ENCODE data around the gene POU5F1. TPM values are rescaled to one million over a fixed set of nuclear protein-coding genes. Genes with fewer than 3 reads are reported as not detected.
A peak's percentile ranks its signal among the peaks of the same experiment; 100 is the strongest.

POU5F1 gene
- total and polyA plus RNA-seq, 2 donors from 2014 or later: 7.9 to 19.9 TPM

DNA sequence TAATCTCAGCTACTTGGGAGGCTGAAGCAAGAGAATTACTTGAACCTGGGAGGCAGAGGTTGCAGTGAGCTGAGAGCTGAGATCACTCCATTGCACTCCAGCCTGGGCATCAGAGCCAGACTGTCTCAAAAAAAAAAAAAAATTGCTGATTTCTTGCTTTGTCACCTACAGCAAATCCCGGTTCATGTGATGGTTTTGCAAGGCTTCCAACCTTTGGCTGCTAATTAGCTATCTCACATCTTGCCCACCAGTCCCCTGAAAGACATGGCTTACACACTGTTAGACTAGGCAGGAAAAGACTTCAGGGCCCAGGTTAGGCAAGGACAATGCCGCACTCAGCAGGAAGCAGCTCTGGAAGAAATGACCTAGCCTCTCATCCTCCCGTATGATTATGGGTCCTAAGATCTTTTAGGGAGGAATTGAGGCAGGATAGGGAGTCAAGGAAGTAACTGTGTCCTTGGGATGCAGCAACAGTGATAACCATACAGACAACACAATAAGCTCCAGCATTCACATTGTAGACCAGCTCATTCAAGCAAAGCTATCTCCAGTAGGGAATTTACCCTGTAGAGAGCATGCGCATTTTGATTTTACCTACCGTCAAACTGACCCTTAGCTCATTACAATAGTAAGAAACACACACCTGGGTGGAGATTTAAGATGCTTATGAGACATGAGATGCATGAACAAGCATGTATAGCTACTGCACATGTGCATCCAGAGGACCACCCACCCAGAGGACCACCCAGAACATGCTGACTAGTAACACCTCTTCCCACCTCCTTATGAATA, 40.5 kb upstream of the POU5F1 start:
- H3K9me3 ChIP-seq (ENCODE audit: control insufficient read depth in 2 of 3, insufficient read depth in 1 of 3, low read length in 3 of 3): no peaks in the 10 kb centered on the region
- H3K36me3 ChIP-seq (ENCODE audit: control insufficient read depth in 2 of 3, insufficient read depth in 3 of 3, low read length in 3 of 3): no peaks in the 10 kb centered on the region
- intact Hi-C loops (cut with DNase I): no loop called here
- H3K27ac ChIP-seq (ENCODE audit: low read depth in 2 of 2, low read length in 2 of 2): no peak overlapping the region
- H3K4me1 ChIP-seq (ENCODE audit: control insufficient read depth in 2 of 3, insufficient read depth in 2 of 3, low read depth in 1 of 3, low read length in 3 of 3): no peaks in the 10 kb centered on the region
- TF ChIP-seq, protein P1, sequence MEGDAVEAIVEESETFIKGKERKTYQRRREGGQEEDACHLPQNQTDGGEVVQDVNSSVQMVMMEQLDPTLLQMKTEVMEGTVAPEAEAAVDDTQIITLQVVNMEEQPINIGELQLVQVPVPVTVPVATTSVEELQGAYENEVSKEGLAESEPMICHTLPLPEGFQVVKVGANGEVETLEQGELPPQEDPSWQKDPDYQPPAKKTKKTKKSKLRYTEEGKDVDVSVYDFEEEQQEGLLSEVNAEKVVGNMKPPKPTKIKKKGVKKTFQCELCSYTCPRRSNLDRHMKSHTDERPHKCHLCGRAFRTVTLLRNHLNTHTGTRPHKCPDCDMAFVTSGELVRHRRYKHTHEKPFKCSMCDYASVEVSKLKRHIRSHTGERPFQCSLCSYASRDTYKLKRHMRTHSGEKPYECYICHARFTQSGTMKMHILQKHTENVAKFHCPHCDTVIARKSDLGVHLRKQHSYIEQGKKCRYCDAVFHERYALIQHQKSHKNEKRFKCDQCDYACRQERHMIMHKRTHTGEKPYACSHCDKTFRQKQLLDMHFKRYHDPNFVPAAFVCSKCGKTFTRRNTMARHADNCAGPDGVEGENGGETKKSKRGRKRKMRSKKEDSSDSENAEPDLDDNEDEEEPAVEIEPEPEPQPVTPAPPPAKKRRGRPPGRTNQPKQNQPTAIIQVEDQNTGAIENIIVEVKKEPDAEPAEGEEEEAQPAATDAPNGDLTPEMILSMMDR (IDR thresholded peaks at IDR 0.05; ENCODE audit: borderline replicate concordance, extremely low read depth, insufficient read depth): no peak
- DNase-seq (no peak), FAIRE-seq (no peak)
- no peaks in the 10 kb centered on the region for H3K27me3 ChIP-seq (ENCODE audit: control insufficient read depth, insufficient read depth, low read length)
- H3K4me3 ChIP-seq (ENCODE audit: low read length in 3 of 3): no peak overlapping the region
- no peak overlapping the region for H3K9ac ChIP-seq (ENCODE audit: low read length in 3 of 3)

- H3K27ac ChIP-seq (ENCODE audit: low read depth in 2 of 2, low read length in 2 of 2): no peak overlapping the region
- FAIRE-seq: no peak
- DNase-seq: peak in 1 of 5 donors; percentile 67
- no peak overlapping the region for H3K4me3 ChIP-seq (ENCODE audit: low read length in 3 of 3)
- no peaks in the 10 kb centered on the region for H3K27me3 ChIP-seq (ENCODE audit: control insufficient read depth, insufficient read depth, low read length)
- no peaks in the 10 kb centered on the region for H3K9me3 ChIP-seq (ENCODE audit: control insufficient read depth in 2 of 3, insufficient read depth in 1 of 3, low read length in 3 of 3)
- intact Hi-C loops (cut with DNase I): no loop called here
- H3K36me3 ChIP-seq (ENCODE audit: control insufficient read depth in 2 of 3, insufficient read depth in 3 of 3, low read length in 3 of 3): no peaks in the 10 kb centered on the region
- no peaks in the 10 kb centered on the region for H3K4me1 ChIP-seq (ENCODE audit: control insufficient read depth in 2 of 3, insufficient read depth in 2 of 3, low read depth in 1 of 3, low read length in 3 of 3)
- no peak overlapping the region for H3K9ac ChIP-seq (ENCODE audit: low read length in 3 of 3)
- TF ChIP-seq, protein P1 (IDR thresholded peaks at IDR 0.05; ENCODE audit: borderline replicate concordance, extremely low read depth, insufficient read depth): no peak
These were observed 39.6 kb upstream of the POU5F1 start for GRCh38 chr6:31210123-31210522.

DNA sequence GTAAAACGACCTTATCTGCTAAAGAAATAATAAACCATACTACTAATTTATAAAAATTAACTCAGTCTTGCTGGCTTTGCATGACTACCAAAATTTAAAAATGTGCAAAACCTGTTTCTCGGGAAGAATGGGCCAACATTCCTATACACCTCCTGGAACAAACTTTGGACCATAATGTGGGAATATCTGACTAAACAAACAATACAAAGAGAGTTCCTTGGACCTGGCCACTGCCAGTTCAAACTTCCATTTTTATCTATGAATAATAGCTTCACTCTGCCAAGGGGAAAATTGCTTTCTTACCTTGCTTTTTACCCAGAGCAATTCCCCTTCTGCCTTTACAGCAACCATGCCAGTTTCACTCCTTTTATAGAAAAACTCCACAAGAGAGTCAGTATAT, 38.7 kb upstream of the POU5F1 start:
- Histone ChIP-seq H3K36me3 (ENCODE audit: control insufficient read depth in 2 of 3, insufficient read depth in 3 of 3, low read length in 3 of 3) (no peaks in the 10 kb centered on the region), H3K9me3 (ENCODE audit: control insufficient read depth in 2 of 3, insufficient read depth in 1 of 3, low read length in 3 of 3) (no peaks in the 10 kb centered on the region), H3K9ac (ENCODE audit: low read length in 3 of 3) (no peak overlapping the region), H3K27me3 (ENCODE audit: control insufficient read depth, insufficient read depth, low read length) (no peaks in the 10 kb centered on the region), H3K4me1 (ENCODE audit: control insufficient read depth in 2 of 3, insufficient read depth in 2 of 3, low read depth in 1 of 3, low read length in 3 of 3) (no peaks in the 10 kb centered on the region), H3K4me3 (ENCODE audit: low read length in 3 of 3) (no peak overlapping the region), H3K27ac (ENCODE audit: low read depth in 2 of 2, low read length in 2 of 2) (no peak overlapping the region)
- TF ChIP-seq, protein P1 (IDR thresholded peaks at IDR 0.05; ENCODE audit: borderline replicate concordance, extremely low read depth, insufficient read depth): no peak
- intact Hi-C loops (cut with DNase I): loop anchor here (10.0 kb wide), 1 partner anchor 156 kb away; no protein-coding TSS in a partner anchor
- FAIRE-seq: no peak
- no peak for DNase-seq

Data from kidney (tissue), 14 donors.